OCI-LY3 (cell line): ENCODE results near the gene IFI16.

Source experiments
- CTCF ChIP-seq: fragments of 200-600, 300-600 bp; sonication (generic); IDR thresholded peaks from 2 replicates; pipeline ENCODE4 v1.5.1; 2014; ENCODE audit warnings: antibody characterized with exemption, low read length, low read depth
- EZH2phosphoT487 ChIP-seq: fragments of 200-600 bp; shearing (Covaris generic); IDR thresholded peaks from 2 replicates; pipeline ENCODE4 v1.6.1; 2018; ENCODE audit warnings: antibody characterized with exemption, mixed run types, low read depth

- no peak for TF ChIP-seq CTCF
- no peak for TF ChIP-seq EZH2phosphoT487
Measured at GRCh38 chr1:159088546-159089183, 79.0 kb downstream of the IFI16 start.
